SK-N-SH treated with all-trans-retinoic acid at 6 μM for 48 hours (cell line): ENCODE data around the gene FRK.

Experiments used
- ARNTL ChIP-seq: fragments of 450-650 bp; formaldehyde crosslinking; IDR thresholded peaks from 2 replicates; pipeline ENCODE4 v1.5.0; 2020; ENCODE audit warnings: low read depth, mild to moderate bottlenecking, moderate library complexity, borderline replicate concordance
- BACH2 ChIP-seq: fragments of 250-450 bp; sonication (Bioruptor Pico); IDR thresholded peaks from 2 replicates; pipeline ENCODE4 v1.9.0; 2021; ENCODE audit warnings: mild to moderate bottlenecking, borderline replicate concordance
- ESRRG ChIP-seq: fragments of 250-450 bp; sonication (Bioruptor Pico); IDR thresholded peaks from 2 replicates; pipeline ENCODE4 v1.6.1; 2021; ENCODE audit warnings: mild to moderate bottlenecking
- GLIS3 ChIP-seq: fragments of 250-450 bp; sonication (Bioruptor Pico); IDR thresholded peaks from 2 replicates; pipeline ENCODE4 v1.5.0; 2020; ENCODE audit warnings: mild to moderate bottlenecking, moderate library complexity
- OSR1 ChIP-seq: fragments of 250-450 bp; sonication (Bioruptor Pico); IDR thresholded peaks from 2 replicates; pipeline ENCODE4 v1.8.0; 2022; ENCODE audit warnings: moderate library complexity, mild to moderate bottlenecking, inconsistent platforms
- ZC3H10 ChIP-seq: fragments of 250-450 bp; sonication (Bioruptor Pico); IDR thresholded peaks from 2 replicates; pipeline ENCODE4 v1.5.1; 2021; ENCODE audit warnings: mild to moderate bottlenecking, moderate library complexity
- ZNF565 ChIP-seq: fragments of 450-650 bp; formaldehyde crosslinking; conservative IDR thresholded peaks from 2 replicates; pipeline ENCODE4 v1.5.0; 2020; ENCODE audit warnings: low read depth, mild to moderate bottlenecking, moderate library complexity
- TF ChIP-seq, protein P1 (sequence below): fragments of 250-450 bp; sonication (Bioruptor Pico); IDR thresholded peaks from 2 replicates; pipeline ENCODE4 v1.5.1; 2021; ENCODE audit warnings: mild to moderate bottlenecking, moderate library complexity
- TF ChIP-seq, protein P2 (sequence below): fragments of 250-450 bp; sonication (Bioruptor Pico); IDR thresholded peaks from 2 replicates; pipeline ENCODE4 v1.8.0; 2020; ENCODE audit warnings: mild to moderate bottlenecking, moderate library complexity, borderline replicate concordance

DNA sequence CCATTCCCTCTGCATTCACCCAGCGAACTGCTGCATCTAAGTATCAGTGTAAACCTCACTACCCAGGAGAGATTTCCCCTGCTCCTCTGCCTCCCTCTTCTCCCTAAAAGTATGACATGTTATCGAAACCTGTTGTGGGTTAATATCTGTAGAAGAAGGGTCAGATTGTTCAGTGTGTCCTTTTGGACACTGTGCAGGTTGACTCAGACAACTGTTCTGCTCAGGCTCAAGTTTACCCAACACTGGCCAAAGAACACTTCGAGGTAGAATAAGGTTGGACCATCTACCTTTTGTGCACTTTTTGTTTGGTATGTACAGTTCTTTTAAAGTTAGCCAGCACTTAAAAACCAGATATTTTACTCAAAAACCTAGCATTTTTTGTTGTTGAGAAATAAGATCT, 44.6 kb upstream of the FRK start:
- TF ChIP-seq, protein P1, sequence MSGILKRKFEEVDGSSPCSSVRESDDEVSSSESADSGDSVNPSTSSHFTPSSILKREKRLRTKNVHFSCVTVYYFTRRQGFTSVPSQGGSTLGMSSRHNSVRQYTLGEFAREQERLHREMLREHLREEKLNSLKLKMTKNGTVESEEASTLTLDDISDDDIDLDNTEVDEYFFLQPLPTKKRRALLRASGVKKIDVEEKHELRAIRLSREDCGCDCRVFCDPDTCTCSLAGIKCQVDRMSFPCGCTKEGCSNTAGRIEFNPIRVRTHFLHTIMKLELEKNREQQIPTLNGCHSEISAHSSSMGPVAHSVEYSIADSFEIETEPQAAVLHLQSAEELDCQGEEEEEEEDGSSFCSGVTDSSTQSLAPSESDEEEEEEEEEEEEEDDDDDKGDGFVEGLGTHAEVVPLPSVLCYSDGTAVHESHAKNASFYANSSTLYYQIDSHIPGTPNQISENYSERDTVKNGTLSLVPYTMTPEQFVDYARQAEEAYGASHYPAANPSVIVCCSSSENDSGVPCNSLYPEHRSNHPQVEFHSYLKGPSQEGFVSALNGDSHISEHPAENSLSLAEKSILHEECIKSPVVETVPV, result no peak
- TF ChIP-seq, protein P2, sequence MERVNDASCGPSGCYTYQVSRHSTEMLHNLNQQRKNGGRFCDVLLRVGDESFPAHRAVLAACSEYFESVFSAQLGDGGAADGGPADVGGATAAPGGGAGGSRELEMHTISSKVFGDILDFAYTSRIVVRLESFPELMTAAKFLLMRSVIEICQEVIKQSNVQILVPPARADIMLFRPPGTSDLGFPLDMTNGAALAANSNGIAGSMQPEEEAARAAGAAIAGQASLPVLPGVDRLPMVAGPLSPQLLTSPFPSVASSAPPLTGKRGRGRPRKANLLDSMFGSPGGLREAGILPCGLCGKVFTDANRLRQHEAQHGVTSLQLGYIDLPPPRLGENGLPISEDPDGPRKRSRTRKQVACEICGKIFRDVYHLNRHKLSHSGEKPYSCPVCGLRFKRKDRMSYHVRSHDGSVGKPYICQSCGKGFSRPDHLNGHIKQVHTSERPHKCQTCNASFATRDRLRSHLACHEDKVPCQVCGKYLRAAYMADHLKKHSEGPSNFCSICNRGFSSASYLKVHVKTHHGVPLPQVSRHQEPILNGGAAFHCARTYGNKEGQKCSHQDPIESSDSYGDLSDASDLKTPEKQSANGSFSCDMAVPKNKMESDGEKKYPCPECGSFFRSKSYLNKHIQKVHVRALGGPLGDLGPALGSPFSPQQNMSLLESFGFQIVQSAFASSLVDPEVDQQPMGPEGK, result no peak
- TF ChIP-seq OSR1 (CRISPR knock-in tag) (no peak), ARNTL (CRISPR knock-in tag) (no peak), ESRRG (CRISPR knock-in tag) (no peak), ZC3H10 (CRISPR knock-in tag) (no peak), BACH2 (CRISPR knock-in tag) (no peak), GLIS3 (CRISPR knock-in tag) (no peak), ZNF565 (no peak)
